Natural killer cell (primary cell): ENCODE results near the gene BCL2. TPM values are rescaled to one million over a fixed set of nuclear protein-coding genes. Genes with fewer than 3 reads are reported as not detected.

Experiments
- ATAC-seq, 3 donors: fragments of 150-1000 bp in 2 of 3; fragments of 200-7000 bp in 1 of 3; cut with Tn5 transposase; 1 replicate in 1 of 3; 2 replicates in 2 of 3; pipeline ENCODE4 v1.10.0; 2021; ENCODE audit warnings: mild to moderate bottlenecking in 2 of 3, moderate library complexity in 2 of 3
- DNase-seq, 2 donors: peaks; one replicate each; pipeline versions ENCODE4 v3.0.0 to v3.0.0-alpha.2; 2013 to 2021; ENCODE audit warnings: mixed read lengths in 1 of 2
- H3K27ac ChIP-seq: one replicate; pipeline ENCODE4 v1.5.1; 2013; ENCODE audit warnings: mild to moderate bottlenecking, low read length
- H3K27me3 ChIP-seq: one replicate; pipeline ENCODE4 v1.6.1; 2013; ENCODE audit warnings: low read length; ENCODE audit not compliant: control insufficient read depth, insufficient read depth
- H3K36me3 ChIP-seq: one replicate; pipeline ENCODE4 v1.6.1; 2013; ENCODE audit warnings: low read length; ENCODE audit not compliant: control insufficient read depth, insufficient read depth
- H3K4me1 ChIP-seq: one replicate; pipeline ENCODE4 v1.6.1; 2013; ENCODE audit warnings: low read length; ENCODE audit not compliant: control insufficient read depth, insufficient read depth
- H3K4me3 ChIP-seq: one replicate; pipeline ENCODE4 v1.5.1; 2013; ENCODE audit warnings: low read length
- H3K9me3 ChIP-seq: one replicate; pipeline ENCODE4 v1.6.1; 2013; ENCODE audit warnings: low read length; ENCODE audit not compliant: control insufficient read depth, insufficient read depth
- H3K27ac Mint-ChIP-seq, 2 donors: one replicate each; pipeline ENCODE4 v1.8.0; 2022; ENCODE audit warnings: mild to moderate bottlenecking in 2 of 2, mixed read lengths in 2 of 2, moderate library complexity in 1 of 2
- H3K27me3 Mint-ChIP-seq, 2 donors: one replicate each; pipeline ENCODE4 v1.8.0; 2022; ENCODE audit warnings: low read depth in 2 of 2, mixed read lengths in 2 of 2
- H3K36me3 Mint-ChIP-seq: one replicate; pipeline ENCODE4 v1.8.0; 2022; ENCODE audit warnings: mixed read lengths
- H3K4me1 Mint-ChIP-seq, 2 donors: one replicate each; pipeline ENCODE4 v1.8.0; 2022; ENCODE audit warnings: mixed read lengths in 2 of 2
- H3K4me3 Mint-ChIP-seq: one replicate; pipeline ENCODE4 v1.8.0; 2022; ENCODE audit warnings: mild to moderate bottlenecking, moderate library complexity, mixed read lengths
- H3K9me3 Mint-ChIP-seq, 2 donors: one replicate each; pipeline ENCODE4 v1.8.0; 2022; ENCODE audit warnings: mixed read lengths in 2 of 2
- WGBS: methylation state at CpG from one replicate; pipeline ENCODE4 v1.1.7; 2013; ENCODE audit warnings: missing lambda C conversion rate; ENCODE audit not compliant: insufficient coverage; 5-methylcytosine and 5-hydroxymethylcytosine counted together
- intact Hi-C: fragments of 100-400 bp; cut with micrococcal nuclease; formaldehyde crosslinking; loops from one replicate; pipeline ENCODE4 v1.14.2; 2022
- total RNA-seq, 4 donors: library from RNA; stranded (reverse); fragments of 120-200 nt in 1 of 4; gene quantifications; one replicate each; pipeline versions ENCODE4 v1.2.3 to v1.2.4, GENCODE V29; 2013 to 2022
- TF ChIP-seq, protein P1 (sequence below): fragments of 200-600 bp; IDR thresholded peaks from one replicate; pipeline ENCODE4 v1.8.0; 2022; ENCODE audit warnings: antibody characterized with exemption

BCL2 gene
- total RNA-seq, 3 donors from 2014 or later (not counting 1 experiment from before 2014, with no cell fraction given): 28.2 to 64.2 (median 33.4) TPM

DNA sequence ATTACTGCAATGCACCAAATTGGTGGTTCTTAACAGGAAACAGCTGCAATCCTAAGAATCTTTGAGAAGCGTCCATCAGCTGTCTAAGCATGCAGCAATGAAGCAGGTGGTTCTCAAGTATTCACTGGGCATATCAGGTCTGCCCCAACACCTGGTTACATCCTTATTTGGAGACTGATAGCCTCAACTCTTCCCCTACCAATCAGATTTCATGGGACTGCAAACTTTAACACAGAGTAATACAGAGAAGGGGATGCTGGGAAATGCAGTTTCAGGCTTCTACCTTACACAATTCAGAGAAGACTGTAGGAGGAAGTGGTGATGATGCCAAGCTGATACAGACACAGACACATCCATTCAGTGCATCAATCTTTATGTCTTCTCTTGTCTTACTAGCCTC is 240.5 kb downstream of the BCL2 start:
- no peak overlapping the region for H3K4me3 Mint-ChIP-seq
- peaks cover 6 to 7% of the 10 kb centered on the region in 2 donors for H3K27me3 Mint-ChIP-seq
- H3K9me3 Mint-ChIP-seq: peaks cover 4 to 5% of the 10 kb centered on the region in 2 donors
- H3K27ac Mint-ChIP-seq: no peak overlapping the region
- Histone ChIP-seq H3K27ac (no peak overlapping the region), H3K4me1 (peaks cover 5% of the 10 kb centered on the region), H3K27me3 (no peaks in the 10 kb centered on the region), H3K36me3 (no peaks in the 10 kb centered on the region), H3K9me3 (no peaks in the 10 kb centered on the region), H3K4me3 (no peak overlapping the region)
- peaks cover 8% of the 10 kb centered on the region for H3K36me3 Mint-ChIP-seq
- TF ChIP-seq, protein P1, sequence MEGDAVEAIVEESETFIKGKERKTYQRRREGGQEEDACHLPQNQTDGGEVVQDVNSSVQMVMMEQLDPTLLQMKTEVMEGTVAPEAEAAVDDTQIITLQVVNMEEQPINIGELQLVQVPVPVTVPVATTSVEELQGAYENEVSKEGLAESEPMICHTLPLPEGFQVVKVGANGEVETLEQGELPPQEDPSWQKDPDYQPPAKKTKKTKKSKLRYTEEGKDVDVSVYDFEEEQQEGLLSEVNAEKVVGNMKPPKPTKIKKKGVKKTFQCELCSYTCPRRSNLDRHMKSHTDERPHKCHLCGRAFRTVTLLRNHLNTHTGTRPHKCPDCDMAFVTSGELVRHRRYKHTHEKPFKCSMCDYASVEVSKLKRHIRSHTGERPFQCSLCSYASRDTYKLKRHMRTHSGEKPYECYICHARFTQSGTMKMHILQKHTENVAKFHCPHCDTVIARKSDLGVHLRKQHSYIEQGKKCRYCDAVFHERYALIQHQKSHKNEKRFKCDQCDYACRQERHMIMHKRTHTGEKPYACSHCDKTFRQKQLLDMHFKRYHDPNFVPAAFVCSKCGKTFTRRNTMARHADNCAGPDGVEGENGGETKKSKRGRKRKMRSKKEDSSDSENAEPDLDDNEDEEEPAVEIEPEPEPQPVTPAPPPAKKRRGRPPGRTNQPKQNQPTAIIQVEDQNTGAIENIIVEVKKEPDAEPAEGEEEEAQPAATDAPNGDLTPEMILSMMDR: no peak
- intact Hi-C loops: no loop called here
- DNase-seq (peak in 1 of 2 donors; percentile 18), ATAC-seq (peak; percentile 50 to 72 (median 54))
- H3K4me1 Mint-ChIP-seq: peaks cover 13 to 18% of the 10 kb centered on the region in 2 donors
- 19% methylated on average over 1 of the region's 1 CpG for WGBS

DNA sequence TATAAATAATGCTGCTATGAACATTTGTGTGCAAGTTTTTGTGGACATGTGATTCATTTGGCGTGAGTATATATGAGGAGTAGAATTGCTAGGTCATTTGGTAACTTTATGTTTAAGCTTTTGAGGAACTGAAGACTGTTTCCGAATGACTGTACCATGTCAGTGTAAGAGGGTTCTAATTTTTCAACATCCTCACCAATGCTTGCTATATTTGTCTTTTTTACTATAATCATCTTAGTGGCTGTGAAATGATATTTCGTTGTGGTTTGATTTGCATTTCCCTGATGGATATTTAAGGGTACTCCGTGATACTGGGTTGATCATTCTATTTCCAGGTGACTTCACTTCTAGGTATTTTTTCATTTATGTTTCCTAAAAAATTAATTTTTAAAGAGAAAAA is 241.1 kb downstream of the BCL2 start:
- Histone ChIP-seq H3K36me3 (no peaks in the 10 kb centered on the region), H3K4me3 (no peak overlapping the region), H3K27ac (no peak overlapping the region), H3K27me3 (no peaks in the 10 kb centered on the region), H3K9me3 (no peaks in the 10 kb centered on the region), H3K4me1 (peaks cover 5% of the 10 kb centered on the region)
- TF ChIP-seq, protein P1: no peak
- no peak for DNase-seq
- Mint-ChIP-seq H3K36me3 (peaks cover 8% of the 10 kb centered on the region), H3K4me3 (no peak overlapping the region), H3K9me3 (peaks cover 4 to 5% of the 10 kb centered on the region in 2 donors), H3K4me1 (peaks cover 13 to 18% of the 10 kb centered on the region in 2 donors), H3K27me3 (peaks cover 6 to 7% of the 10 kb centered on the region in 2 donors), H3K27ac (no peak overlapping the region)
- intact Hi-C loops: no loop called here
- WGBS: 36% methylated on average over 1 of the region's 4 CpGs
- no peak for ATAC-seq

DNA sequence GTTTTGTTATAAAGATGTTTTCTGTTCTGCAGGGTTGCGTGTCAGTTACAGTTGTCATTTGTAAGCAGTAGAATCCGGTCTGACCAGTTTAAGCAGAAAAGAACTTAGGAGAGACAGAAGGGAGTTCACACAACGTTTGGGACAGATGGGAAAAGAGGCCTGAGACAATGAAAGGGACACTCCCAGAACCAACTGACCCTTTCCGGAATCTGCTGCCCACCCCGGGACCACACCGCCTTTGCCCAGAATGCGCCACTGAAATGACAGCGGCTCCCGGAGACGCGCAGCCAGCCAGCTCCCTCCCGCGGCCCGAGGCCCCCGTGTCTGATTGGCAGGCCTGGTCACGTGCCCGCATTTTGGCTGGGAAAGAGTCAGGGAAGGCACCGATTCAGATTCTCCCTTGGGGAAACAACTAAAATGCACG is 244.6 kb downstream of the BCL2 start:
- Mint-ChIP-seq H3K9me3 (peaks cover 3% of the 10 kb centered on the region in 2 donors), H3K4me1 (peaks cover 13 to 24% of the 10 kb centered on the region in 2 donors), H3K36me3 (peaks cover 4% of the 10 kb centered on the region), H3K27me3 (peaks cover 5 to 7% of the 10 kb centered on the region in 2 donors), H3K27ac (peak overlapping the region; percentile 57 to 86), H3K4me3 (peak overlapping the region; percentile 92)
- no peaks in the 10 kb centered on the region for H3K36me3 ChIP-seq
- intact Hi-C loops: no loop called here
- no peaks in the 10 kb centered on the region for H3K9me3 ChIP-seq
- H3K4me1 ChIP-seq: peaks cover 5% of the 10 kb centered on the region
- H3K4me3 ChIP-seq: peak overlapping the region; percentile 43
- WGBS: 8% methylated on average over 19 of the region's 19 CpGs
- DNase-seq (peak; percentile 59 to 68), ATAC-seq (peak; percentile 78 to 93 (median 92))
- peak overlapping the region; percentile 40 for H3K27ac ChIP-seq
- H3K27me3 ChIP-seq: no peaks in the 10 kb centered on the region
- TF ChIP-seq, protein P1: no peak

DNA sequence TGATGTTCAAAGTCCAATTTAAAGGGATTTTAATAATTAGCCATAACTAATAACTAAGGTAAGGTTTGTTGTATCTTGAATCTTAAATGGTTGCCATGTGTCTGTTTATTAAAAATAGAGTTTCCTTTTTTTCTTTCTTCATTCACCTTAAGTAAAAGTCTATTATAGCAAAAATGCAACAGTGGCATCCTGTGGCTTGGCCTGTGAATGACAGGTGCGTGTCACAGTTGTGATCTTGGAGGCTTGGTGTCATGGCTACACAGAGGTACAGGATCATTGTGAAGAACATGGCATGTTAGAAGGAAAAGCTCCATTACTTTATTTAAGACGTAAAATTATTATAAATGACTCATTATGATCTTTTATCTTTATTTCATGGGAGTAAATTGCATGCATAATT is 246.1 kb downstream of the BCL2 start:
- peaks cover 13 to 19% of the 10 kb centered on the region in 2 donors for H3K4me1 Mint-ChIP-seq
- no peaks in the 10 kb centered on the region for H3K9me3 Mint-ChIP-seq
- H3K27me3 Mint-ChIP-seq: peaks cover 2 to 7% of the 10 kb centered on the region in 2 donors
- H3K36me3 ChIP-seq: no peaks in the 10 kb centered on the region
- TF ChIP-seq, protein P1: peak; percentile 48
- no peak overlapping the region for H3K27ac Mint-ChIP-seq
- no peak overlapping the region for H3K27ac ChIP-seq
- H3K27me3 ChIP-seq: no peaks in the 10 kb centered on the region
- WGBS: 20% methylated on average over 1 of the region's 2 CpGs
- intact Hi-C loops: loop anchor here (1.0 kb wide), 1 partner anchor 57 kb away; no protein-coding TSS in a partner anchor
- H3K36me3 Mint-ChIP-seq: no peaks in the 10 kb centered on the region
- no peak overlapping the region for H3K4me3 ChIP-seq
- ATAC-seq (peak; percentile 69 to 75 (median 70)), DNase-seq (peak in 1 of 2 donors; percentile 60)
- H3K4me3 Mint-ChIP-seq: no peak overlapping the region
- H3K4me1 ChIP-seq: peaks cover 5% of the 10 kb centered on the region
- no peaks in the 10 kb centered on the region for H3K9me3 ChIP-seq
